NCI-H69 (cell line): ENCODE measurements around the gene AWAT2.
A peak's percentile ranks its signal among the peaks of the same experiment; 100 is the strongest.

Experiments
- DNase-seq: peaks from one replicate; lab custom pipeline; 2025; lab: John Stamatoyannopoulos, UW

The AWAT2 gene

GRCh38 chrX:69996113-69996468 lies 53.6 kb downstream of the AWAT2 start:
- no peak for DNase-seq

- DNase-seq = no peak
These were observed 54.2 kb downstream of the AWAT2 start for GRCh38 chrX:69995362-69996112.

- DNase-seq = no peak
These were observed 56.2 kb downstream of the AWAT2 start for GRCh38 chrX:69993494-69993893.

DNA sequence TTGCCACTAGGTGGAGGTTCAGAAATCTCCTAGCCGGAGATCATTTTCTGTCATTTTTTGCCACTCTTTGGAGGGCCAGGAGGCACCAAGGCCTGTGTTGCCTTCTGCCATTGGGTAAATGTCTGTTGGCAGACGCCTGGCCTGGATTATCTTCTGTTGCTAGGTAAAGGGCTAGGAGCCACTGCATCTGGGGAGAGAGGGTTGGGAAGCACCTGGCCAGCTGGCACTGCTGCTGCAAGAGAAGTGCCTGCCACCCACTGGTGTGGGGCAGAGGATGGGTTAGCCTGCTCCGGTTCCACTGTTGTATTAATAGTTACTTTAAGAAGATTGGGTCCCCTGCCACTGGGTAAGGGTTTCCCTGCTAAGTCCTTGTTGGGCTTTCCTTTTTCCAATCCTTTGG lies 58.1 kb downstream of the AWAT2 start:
- DNase-seq = peak; percentile 8
